K562 (cell line): ENCODE measurements around the gene DIP2B. TPM values are rescaled to one million over a fixed set of nuclear protein-coding genes. Genes with fewer than 3 reads are reported as not detected.

Experiments
- CTBP1 ChIP-seq: fragments of 450-650 bp; IDR thresholded peaks from 2 replicates; pipeline ENCODE4 v1.6.1; 2016; ENCODE audit warnings: borderline replicate concordance
- EP300 ChIP-seq: IDR thresholded peaks from 2 replicates; pipeline ENCODE4 v1.6.1; 2012; ENCODE audit warnings: low read length, improper control_type of control experiment
- MECOM ChIP-seq: fragments of 250-450 bp; sonication (Bioruptor Pico); IDR thresholded peaks from 2 replicates; pipeline ENCODE4 v1.8.0; 2022; ENCODE audit warnings: inconsistent platforms
- MYBL2 ChIP-seq, 2 experiments: fragments of 450-650 bp in 1 of 2; sonication (generic) in 1 of 2; formaldehyde crosslinking in 1 of 2; IDR thresholded peaks; 2 replicates each; pipeline versions ENCODE4 v1.6.1 to v1.8.1; 2017 to 2022; ENCODE audit warnings: borderline replicate concordance in 1 of 2, inconsistent platforms in 1 of 2, low read depth in 1 of 2, mild to moderate bottlenecking in 1 of 2, missing genetic modification reagents in 1 of 2, moderate library complexity in 1 of 2
- RUNX1 ChIP-seq: sonication (generic); IDR thresholded peaks from 2 replicates; pipeline ENCODE4 v1.6.1; 2016; ENCODE audit warnings: antibody characterized with exemption, low read depth
- SOX6 ChIP-seq: fragments of 450-650 bp; IDR thresholded peaks from 2 replicates; pipeline ENCODE4 v1.6.1; 2014; ENCODE audit warnings: mild to moderate bottlenecking
- SP1 ChIP-seq: sonication (generic); formaldehyde crosslinking; IDR thresholded peaks from 2 replicates; pipeline ENCODE4 v1.8.1; 2022; ENCODE audit warnings: mild to moderate bottlenecking, missing genetic modification reagents
- TCF3 ChIP-seq: sonication (generic); formaldehyde crosslinking; IDR thresholded peaks from 2 replicates; pipeline ENCODE4 v1.4.0; 2020; ENCODE audit warnings: mild to moderate bottlenecking, missing genetic modification reagents
- ZNF311 ChIP-seq: fragments of 250-450 bp; sonication (Bioruptor Pico); IDR thresholded peaks from 2 replicates; pipeline ENCODE4 v1.4.0; 2020; ENCODE audit warnings: mild to moderate bottlenecking, moderate library complexity
- ZNF75A ChIP-seq: fragments of 450-650 bp; formaldehyde crosslinking; IDR thresholded peaks from 2 replicates; pipeline ENCODE4 v1.4.0; 2020; ENCODE audit warnings: mild to moderate bottlenecking
- ZNF785 ChIP-seq: fragments of 250-450 bp; sonication (Bioruptor Pico); IDR thresholded peaks from 2 replicates; pipeline ENCODE4 v1.4.0; 2020; ENCODE audit warnings: mild to moderate bottlenecking
- polyA plus RNA-seq, 8 experiments: library from polyadenylated mRNA; depleted of rRNA in 4 of 8; stranded (reverse) in 5 of 8; unstranded in 3 of 8; fragments of >200 nt; fragmentation: Nextera tagmentation in 2 of 8; fragmentation: Illumina TruSeq in 1 of 8; extraction: Ambion mirVana in 2 of 8; extraction: Trizol in 1 of 8; gene quantifications; 2 replicates each; pipeline versions ENCODE4 v1.2.1 to v1.2.3, GENCODE V29; 2011 to 2014; ENCODE audit warnings: inconsistent platforms in 1 of 8, missing spikeins in 1 of 8
- total RNA-seq, 7 experiments: library from RNA; depleted of rRNA in 6 of 7; stranded (reverse); fragments of >200 nt in 6 of 7; fragmentation: Illumina TruSeq in 2 of 7; extraction: Trizol in 2 of 7; gene quantifications; 2 replicates each; pipeline versions ENCODE4 v1.2.1 to v1.2.3, GENCODE V29; 2011 to 2021; ENCODE audit warnings: low replicate concordance in 1 of 7
- TF ChIP-seq, protein P1 (sequence below): sonication (generic); formaldehyde crosslinking; IDR thresholded peaks from 2 replicates; pipeline ENCODE4 v1.8.0; 2022; ENCODE audit warnings: mild to moderate bottlenecking, missing genetic modification reagents
- TF ChIP-seq, protein P2 (sequence below): fragments of 250-450 bp; sonication (Bioruptor Pico); IDR thresholded peaks from 2 replicates; pipeline ENCODE4 v1.5.0; 2021; ENCODE audit warnings: mild to moderate bottlenecking, moderate library complexity
- TF ChIP-seq, protein P3 (sequence below), 2 experiments: fragments of 450-650 bp in 1 of 2; sonication (generic) in 1 of 2; formaldehyde crosslinking; conservative IDR thresholded peaks; 2 replicates each; pipeline versions ENCODE4 v1.4.0 to v1.8.1; 2020 to 2022; ENCODE audit warnings: mild to moderate bottlenecking in 1 of 2, missing genetic modification reagents in 1 of 2
- TF ChIP-seq, protein P4 (sequence below): fragments of 250-450 bp; sonication (Bioruptor Pico); IDR thresholded peaks from 2 replicates; pipeline ENCODE4 v1.5.0; 2021; ENCODE audit warnings: mild to moderate bottlenecking, borderline replicate concordance
- TF ChIP-seq, protein P5 (sequence below), 3 experiments: fragments of 200-800 bp in 1 of 3; fragments of 250-450 bp in 1 of 3; fragments of 450-650 bp in 1 of 3; sonication (Bioruptor Pico) in 1 of 3; sonication (Bioruptor generic) in 1 of 3; formaldehyde crosslinking in 1 of 3; IDR thresholded peaks; 2 replicates each; pipeline versions ENCODE4 v1.6.1 to v1.8.0; 2016 to 2022; ENCODE audit warnings: mild to moderate bottlenecking in 2 of 3, missing genetic modification characterization in 2 of 3, missing compliant biosample characterization in 1 of 3, moderate library complexity in 1 of 3

The DIP2B gene
- total and polyA plus RNA-seq, 9 of the 15 experiments (the other 6 are each of a cell fraction or from before 2014, with no cell fraction given) = 4.6 to 26.1 (median 18.8) TPM

DNA sequence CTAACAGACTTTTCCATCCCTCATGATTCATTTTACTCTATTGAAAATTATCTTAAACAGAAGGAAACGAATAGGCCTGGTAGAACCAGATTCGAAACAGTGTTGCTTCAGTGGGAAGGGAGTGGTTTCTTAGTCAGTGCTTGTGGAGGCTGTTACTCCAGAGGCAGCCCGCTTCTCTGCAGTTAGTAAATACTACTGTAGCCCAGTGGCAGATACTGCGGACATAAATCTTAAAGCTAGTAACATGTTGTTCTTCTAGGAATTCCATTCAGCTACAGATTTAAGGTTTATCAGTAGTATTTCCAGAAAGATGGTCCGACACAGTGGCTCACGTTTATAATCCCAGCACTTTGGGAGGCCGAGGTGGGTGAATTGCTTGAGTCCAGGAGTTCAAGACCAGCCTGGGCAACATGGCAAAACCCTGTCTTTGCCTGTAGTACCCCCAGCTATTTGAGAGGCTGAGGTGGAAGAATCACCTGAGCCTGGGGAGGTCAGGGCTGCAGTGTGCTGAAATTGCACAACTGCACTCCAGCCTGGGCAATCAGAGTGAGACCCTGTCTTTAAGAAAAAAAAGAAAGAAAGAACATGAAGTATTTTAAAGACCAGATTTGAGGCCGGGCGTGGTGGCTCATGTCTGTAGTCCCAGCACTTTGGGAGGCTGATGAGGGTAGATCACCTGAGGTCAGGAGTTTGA is 45.9 kb downstream of the DIP2B start (continued):
- TF ChIP-seq, protein P1, sequence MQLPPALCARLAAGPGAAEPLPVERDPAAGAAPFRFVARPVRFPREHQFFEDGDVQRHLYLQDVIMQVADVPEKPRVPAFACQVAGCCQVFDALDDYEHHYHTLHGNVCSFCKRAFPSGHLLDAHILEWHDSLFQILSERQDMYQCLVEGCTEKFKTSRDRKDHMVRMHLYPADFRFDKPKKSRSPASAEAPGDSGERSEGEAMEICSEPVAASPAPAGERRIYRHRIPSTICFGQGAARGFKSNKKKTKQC (CRISPR knock-in tag) = no peak
- TF ChIP-seq, protein P2, sequence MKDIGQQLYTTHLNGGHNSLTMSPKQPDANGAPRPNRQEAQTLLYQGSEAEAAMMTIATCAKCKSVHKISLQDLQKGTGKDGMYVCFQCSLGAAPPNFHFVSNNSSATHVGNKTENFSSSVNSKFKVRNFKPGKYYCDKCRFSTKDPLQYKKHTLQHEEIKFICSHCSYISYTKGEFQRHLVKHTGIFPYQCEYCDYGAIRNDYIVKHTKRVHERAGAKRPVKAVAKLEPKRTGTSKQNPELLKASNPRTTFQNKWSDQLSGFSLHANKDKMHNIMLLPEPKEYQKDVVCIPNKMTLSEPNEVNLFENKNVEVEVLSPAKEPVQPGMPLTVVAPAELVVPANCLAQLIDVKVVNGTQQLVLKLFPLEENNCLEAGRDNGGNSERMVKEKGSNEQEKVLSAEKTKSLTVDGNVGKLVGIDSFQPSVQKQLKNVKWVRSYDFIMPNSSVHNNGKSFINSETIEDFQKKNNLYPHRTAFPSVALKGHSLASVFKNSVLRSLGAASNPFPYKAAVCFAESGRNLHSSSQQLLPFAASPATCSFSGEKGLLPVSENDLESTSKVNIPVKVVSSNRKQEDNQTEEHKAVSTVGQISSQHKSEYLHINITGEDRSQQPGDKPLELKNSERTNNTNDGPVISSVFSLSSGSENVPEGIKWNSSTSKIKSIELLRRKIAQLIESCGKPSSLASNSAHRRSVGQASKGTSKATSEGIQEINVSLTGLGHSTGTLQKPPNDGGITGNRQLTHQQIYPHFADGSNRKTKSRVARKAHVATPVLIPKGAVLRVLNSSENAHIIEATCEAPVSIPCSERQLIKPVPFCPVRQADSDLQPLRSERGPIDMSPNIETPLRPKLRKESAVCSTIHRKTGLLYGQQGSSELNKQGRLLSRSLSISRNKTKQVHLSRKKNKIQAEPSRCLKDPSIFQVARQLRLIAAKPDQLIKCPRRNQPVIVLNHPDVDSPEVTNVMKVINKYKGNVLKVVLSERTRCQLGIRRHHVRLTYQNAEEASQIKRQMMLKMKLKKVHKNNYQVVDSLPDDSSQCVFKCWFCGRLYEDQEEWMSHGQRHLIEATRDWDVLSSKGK = no peak
- TF ChIP-seq ZNF311 (CRISPR knock-in tag) (no peak), MECOM (CRISPR knock-in tag) (no peak), CTBP1 (peak; percentile 43; the same call in 1 of the 2 replicates), ZNF75A (CRISPR knock-in tag) (no peak), SOX6 (peak; percentile 29; the same call in 1 of the 2 replicates), SP1 (CRISPR knock-in tag) (no peak), MYBL2 (IDR thresholded peaks at IDR 0.05; ENCODE audit: low read depth) (no peak), MYBL2 (CRISPR knock-in tag; IDR thresholded peaks at IDR 0.05; ENCODE audit: borderline replicate concordance) (no peak), RUNX1 (no peak), EP300 (peak; percentile 34; the same call in 1 of the 2 replicates), TCF3 (peak; percentile 65), ZNF785 (CRISPR knock-in tag) (no peak)
- TF ChIP-seq, protein P3, sequence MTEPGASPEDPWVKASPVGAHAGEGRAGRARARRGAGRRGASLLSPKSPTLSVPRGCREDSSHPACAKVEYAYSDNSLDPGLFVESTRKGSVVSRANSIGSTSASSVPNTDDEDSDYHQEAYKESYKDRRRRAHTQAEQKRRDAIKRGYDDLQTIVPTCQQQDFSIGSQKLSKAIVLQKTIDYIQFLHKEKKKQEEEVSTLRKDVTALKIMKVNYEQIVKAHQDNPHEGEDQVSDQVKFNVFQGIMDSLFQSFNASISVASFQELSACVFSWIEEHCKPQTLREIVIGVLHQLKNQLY (CRISPR knock-in tag; conservative IDR thresholded peaks at IDR 0.05) = no peak
- TF ChIP-seq, protein P4, sequence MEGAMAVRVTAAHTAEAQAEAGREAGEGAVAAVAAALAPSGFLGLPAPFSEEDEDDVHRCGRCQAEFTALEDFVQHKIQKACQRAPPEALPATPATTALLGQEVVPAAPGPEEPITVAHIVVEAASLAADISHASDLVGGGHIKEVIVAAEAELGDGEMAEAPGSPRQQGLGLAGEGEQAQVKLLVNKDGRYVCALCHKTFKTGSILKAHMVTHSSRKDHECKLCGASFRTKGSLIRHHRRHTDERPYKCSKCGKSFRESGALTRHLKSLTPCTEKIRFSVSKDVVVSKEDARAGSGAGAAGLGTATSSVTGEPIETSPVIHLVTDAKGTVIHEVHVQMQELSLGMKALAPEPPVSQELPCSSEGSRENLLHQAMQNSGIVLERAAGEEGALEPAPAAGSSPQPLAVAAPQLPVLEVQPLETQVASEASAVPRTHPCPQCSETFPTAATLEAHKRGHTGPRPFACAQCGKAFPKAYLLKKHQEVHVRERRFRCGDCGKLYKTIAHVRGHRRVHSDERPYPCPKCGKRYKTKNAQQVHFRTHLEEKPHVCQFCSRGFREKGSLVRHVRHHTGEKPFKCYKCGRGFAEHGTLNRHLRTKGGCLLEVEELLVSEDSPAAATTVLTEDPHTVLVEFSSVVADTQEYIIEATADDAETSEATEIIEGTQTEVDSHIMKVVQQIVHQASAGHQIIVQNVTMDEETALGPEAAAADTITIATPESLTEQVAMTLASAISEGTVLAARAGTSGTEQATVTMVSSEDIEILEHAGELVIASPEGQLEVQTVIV (CRISPR knock-in tag) = no peak
- TF ChIP-seq, protein P5, sequence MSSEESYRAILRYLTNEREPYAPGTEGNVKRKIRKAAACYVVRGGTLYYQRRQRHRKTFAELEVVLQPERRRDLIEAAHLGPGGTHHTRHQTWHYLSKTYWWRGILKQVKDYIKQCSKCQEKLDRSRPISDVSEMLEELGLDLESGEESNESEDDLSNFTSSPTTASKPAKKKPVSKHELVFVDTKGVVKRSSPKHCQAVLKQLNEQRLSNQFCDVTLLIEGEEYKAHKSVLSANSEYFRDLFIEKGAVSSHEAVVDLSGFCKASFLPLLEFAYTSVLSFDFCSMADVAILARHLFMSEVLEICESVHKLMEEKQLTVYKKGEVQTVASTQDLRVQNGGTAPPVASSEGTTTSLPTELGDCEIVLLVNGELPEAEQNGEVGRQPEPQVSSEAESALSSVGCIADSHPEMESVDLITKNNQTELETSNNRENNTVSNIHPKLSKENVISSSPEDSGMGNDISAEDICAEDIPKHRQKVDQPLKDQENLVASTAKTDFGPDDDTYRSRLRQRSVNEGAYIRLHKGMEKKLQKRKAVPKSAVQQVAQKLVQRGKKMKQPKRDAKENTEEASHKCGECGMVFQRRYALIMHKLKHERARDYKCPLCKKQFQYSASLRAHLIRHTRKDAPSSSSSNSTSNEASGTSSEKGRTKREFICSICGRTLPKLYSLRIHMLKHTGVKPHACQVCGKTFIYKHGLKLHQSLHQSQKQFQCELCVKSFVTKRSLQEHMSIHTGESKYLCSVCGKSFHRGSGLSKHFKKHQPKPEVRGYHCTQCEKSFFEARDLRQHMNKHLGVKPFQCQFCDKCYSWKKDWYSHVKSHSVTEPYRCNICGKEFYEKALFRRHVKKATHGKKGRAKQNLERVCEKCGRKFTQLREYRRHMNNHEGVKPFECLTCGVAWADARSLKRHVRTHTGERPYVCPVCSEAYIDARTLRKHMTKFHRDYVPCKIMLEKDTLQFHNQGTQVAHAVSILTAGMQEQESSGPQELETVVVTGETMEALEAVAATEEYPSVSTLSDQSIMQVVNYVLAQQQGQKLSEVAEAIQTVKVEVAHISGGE (CRISPR knock-in tag; IDR thresholded peaks at IDR 0.05) = no peak
